K562 (cell line): ENCODE measurements around the gene PHF19. TPM values are rescaled to one million over a fixed set of nuclear protein-coding genes. Genes with fewer than 3 reads are reported as not detected.

Experiments
- BCOR ChIP-seq: fragments of 450-650 bp; IDR thresholded peaks from 2 replicates; pipeline ENCODE4 v1.6.1; 2016
- CHD4 ChIP-seq: fragments of 200-600 bp; sonication (generic); IDR thresholded peaks from 3 replicates; pipeline ENCODE4 v1.6.1; 2012; ENCODE audit warnings: low read depth, mild to moderate bottlenecking, mixed read lengths, low read length, inconsistent platforms; ENCODE audit not compliant: insufficient read depth, insufficient replicate concordance, poor library complexity, severe bottlenecking
- JUN ChIP-seq, 2 experiments: sonication (generic) in 1 of 2; formaldehyde crosslinking in 1 of 2; IDR thresholded peaks; 2 replicates each; pipeline versions ENCODE4 v1.6.1 to v1.8.0; 2012 to 2022; ENCODE audit warnings: borderline replicate concordance in 2 of 2, mild to moderate bottlenecking in 2 of 2, improper control_type of control experiment in 1 of 2, low read depth in 1 of 2, low read length in 1 of 2, missing genetic modification reagents in 1 of 2
- MAZ ChIP-seq, 2 experiments: fragments of 450-650 bp in 1 of 2; sonication (generic) in 1 of 2; formaldehyde crosslinking; IDR thresholded peaks in 1 of 2; conservative IDR thresholded peaks in 1 of 2; 2 replicates each; pipeline versions ENCODE4 v1.4.0 to v1.5.0; 2020; ENCODE audit warnings: mild to moderate bottlenecking in 1 of 2, missing genetic modification reagents in 1 of 2
- POLR2AphosphoS2 ChIP-seq: IDR thresholded peaks from 2 replicates; pipeline ENCODE4 v1.6.1; 2012; ENCODE audit warnings: low read length, improper control_type of control experiment
- XRCC4 ChIP-seq: IDR thresholded peaks from one replicate; pipeline ENCODE4 v1.6.1; 2011; ENCODE audit not compliant: insufficient read depth, insufficient read length; ENCODE audit errors: extremely low read depth
- ZSCAN32 ChIP-seq: fragments of 450-650 bp; formaldehyde crosslinking; IDR thresholded peaks from 2 replicates; pipeline ENCODE4 v1.4.0; 2020; ENCODE audit warnings: mild to moderate bottlenecking, moderate library complexity
- polyA plus RNA-seq, 8 experiments: library from polyadenylated mRNA; depleted of rRNA in 4 of 8; stranded (reverse) in 5 of 8; unstranded in 3 of 8; fragments of >200 nt; fragmentation: Nextera tagmentation in 2 of 8; fragmentation: Illumina TruSeq in 1 of 8; extraction: Ambion mirVana in 2 of 8; extraction: Trizol in 1 of 8; gene quantifications; 2 replicates each; pipeline versions ENCODE4 v1.2.1 to v1.2.3, GENCODE V29; 2011 to 2014; ENCODE audit warnings: inconsistent platforms in 1 of 8, missing spikeins in 1 of 8
- total RNA-seq, 7 experiments: library from RNA; depleted of rRNA in 6 of 7; stranded (reverse); fragments of >200 nt in 6 of 7; fragmentation: Illumina TruSeq in 2 of 7; extraction: Trizol in 2 of 7; gene quantifications; 2 replicates each; pipeline versions ENCODE4 v1.2.1 to v1.2.3, GENCODE V29; 2011 to 2021; ENCODE audit warnings: low replicate concordance in 1 of 7
- TF ChIP-seq, protein P1 (sequence below): fragments of 450-650 bp; formaldehyde crosslinking; IDR thresholded peaks from 2 replicates; pipeline ENCODE4 v1.4.0; 2020; ENCODE audit warnings: mild to moderate bottlenecking, moderate library complexity
- TF ChIP-seq, protein P2 (sequence below): fragments of 450-650 bp; IDR thresholded peaks from 2 replicates; pipeline ENCODE4 v1.6.1; 2018; ENCODE audit not compliant: partially characterized antibody

PHF19 gene
- total and polyA plus RNA-seq, 9 of the 15 experiments (the other 6 are each of a cell fraction or from before 2014, with no cell fraction given), result 95.8 to 403 (median 255) TPM

DNA sequence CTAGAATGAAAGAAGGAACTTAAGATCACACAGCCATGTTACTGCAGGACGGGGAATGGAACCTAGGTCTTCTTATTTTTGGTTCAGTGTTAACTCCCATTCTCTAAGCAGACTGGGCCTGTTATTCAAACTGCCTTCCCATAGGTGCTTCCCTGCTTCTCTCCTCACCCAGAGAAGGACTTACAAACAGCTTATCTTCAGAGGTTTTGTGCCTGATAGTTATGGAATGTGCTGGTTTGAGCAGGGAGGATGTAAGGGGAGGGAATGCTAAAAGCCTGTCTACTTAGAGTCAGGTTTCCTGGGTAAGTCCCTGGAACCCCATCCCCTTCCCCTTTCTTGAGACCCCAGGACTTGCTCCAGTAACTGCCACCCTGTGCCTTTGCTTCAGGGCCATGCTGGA lies 30.1 kb downstream of the PHF19 start (continued):
- TF ChIP-seq, protein P1, sequence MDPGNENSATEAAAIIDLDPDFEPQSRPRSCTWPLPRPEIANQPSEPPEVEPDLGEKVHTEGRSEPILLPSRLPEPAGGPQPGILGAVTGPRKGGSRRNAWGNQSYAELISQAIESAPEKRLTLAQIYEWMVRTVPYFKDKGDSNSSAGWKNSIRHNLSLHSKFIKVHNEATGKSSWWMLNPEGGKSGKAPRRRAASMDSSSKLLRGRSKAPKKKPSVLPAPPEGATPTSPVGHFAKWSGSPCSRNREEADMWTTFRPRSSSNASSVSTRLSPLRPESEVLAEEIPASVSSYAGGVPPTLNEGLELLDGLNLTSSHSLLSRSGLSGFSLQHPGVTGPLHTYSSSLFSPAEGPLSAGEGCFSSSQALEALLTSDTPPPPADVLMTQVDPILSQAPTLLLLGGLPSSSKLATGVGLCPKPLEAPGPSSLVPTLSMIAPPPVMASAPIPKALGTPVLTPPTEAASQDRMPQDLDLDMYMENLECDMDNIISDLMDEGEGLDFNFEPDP (CRISPR knock-in tag), result no peak
- 0 out of 2 replicates have a peak, but pooled peaks have one; percentile 67 for TF ChIP-seq POLR2AphosphoS2
- TF ChIP-seq, protein P2, sequence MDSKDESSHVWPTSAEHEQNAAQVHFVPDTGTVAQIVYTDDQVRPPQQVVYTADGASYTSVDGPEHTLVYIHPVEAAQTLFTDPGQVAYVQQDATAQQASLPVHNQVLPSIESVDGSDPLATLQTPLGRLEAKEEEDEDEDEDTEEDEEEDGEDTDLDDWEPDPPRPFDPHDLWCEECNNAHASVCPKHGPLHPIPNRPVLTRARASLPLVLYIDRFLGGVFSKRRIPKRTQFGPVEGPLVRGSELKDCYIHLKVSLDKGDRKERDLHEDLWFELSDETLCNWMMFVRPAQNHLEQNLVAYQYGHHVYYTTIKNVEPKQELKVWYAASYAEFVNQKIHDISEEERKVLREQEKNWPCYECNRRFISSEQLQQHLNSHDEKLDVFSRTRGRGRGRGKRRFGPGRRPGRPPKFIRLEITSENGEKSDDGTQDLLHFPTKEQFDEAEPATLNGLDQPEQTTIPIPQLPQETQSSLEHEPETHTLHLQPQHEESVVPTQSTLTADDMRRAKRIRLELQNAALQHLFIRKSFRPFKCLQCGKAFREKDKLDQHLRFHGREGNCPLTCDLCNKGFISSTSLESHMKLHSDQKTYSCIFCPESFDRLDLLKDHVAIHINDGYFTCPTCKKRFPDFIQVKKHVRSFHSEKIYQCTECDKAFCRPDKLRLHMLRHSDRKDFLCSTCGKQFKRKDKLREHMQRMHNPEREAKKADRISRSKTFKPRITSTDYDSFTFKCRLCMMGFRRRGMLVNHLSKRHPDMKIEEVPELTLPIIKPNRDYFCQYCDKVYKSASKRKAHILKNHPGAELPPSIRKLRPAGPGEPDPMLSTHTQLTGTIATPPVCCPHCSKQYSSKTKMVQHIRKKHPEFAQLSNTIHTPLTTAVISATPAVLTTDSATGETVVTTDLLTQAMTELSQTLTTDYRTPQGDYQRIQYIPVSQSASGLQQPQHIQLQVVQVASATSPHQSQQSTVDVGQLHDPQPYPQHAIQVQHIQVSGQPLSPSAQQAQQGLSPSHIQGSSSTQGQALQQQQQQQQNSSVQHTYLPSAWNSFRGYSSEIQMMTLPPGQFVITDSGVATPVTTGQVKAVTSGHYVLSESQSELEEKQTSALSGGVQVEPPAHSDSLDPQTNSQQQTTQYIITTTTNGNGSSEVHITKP, result no peak
- TF ChIP-seq MAZ (CRISPR knock-in tag; conservative IDR thresholded peaks at IDR 0.05 in 1 of 2, IDR thresholded peaks at IDR 0.05 in 1 of 2), result no peak
- TF ChIP-seq JUN (IDR thresholded peaks at IDR 0.05; ENCODE audit: borderline replicate concordance, low read depth, low read length), result no peak
- no peak for TF ChIP-seq JUN (CRISPR knock-in tag; IDR thresholded peaks at IDR 0.05; ENCODE audit: borderline replicate concordance)
- TF ChIP-seq CHD4, result no peak
- TF ChIP-seq ZSCAN32 (CRISPR knock-in tag), result no peak
- no peak for TF ChIP-seq XRCC4
- TF ChIP-seq BCOR, result no peak
